HCT116 (cell line): ENCODE data around the gene ANTXR2. TPM values are rescaled to one million over a fixed set of nuclear protein-coding genes. Genes with fewer than 3 reads are reported as not detected.

Source experiments
- ATAC-seq: fragments of 200-7000 bp; cut with Tn5 transposase; 2 replicates; pipeline ENCODE4 v1.9.1; 2020; ENCODE audit warnings: mild to moderate bottlenecking, moderate library complexity
- BruUV-seq: library from RNA; stranded (reverse); fragments of 400-500 nt; replicated peaks from 2 replicates; lab custom pipeline; 2021; lab: Mats Ljungman, UMichigan
- CTCF ChIA-PET: fragments of 300-600 bp; sonication (Branson Sonifier 250); formaldehyde crosslinking; loops from one replicate; lab custom pipeline; 2021; ENCODE audit warnings: antibody characterized with exemption; lab: Charles Lee
- POLR2A ChIA-PET: fragments of 300-600, 350-600 bp; sonication (Branson Sonifier 250); formaldehyde crosslinking; loops from one replicate; lab custom pipeline; 2021; ENCODE audit warnings: antibody characterized with exemption; lab: Charles Lee
- RAD21 ChIA-PET, 2 experiments: fragments of 300-600 bp; sonication (Branson Sonifier 250); formaldehyde crosslinking; loops; one replicate each; lab custom pipeline; 2023; ENCODE audit warnings: low total read pairs in 2 of 2; ENCODE audit not compliant: uncharacterized antibody in 2 of 2, unreplicated experiment in 2 of 2, low non-redundant PET in 1 of 2; lab: Charles Lee
- DNase-seq: peaks from one replicate; pipeline ENCODE4 v3.0.0-alpha.2; 2010; ENCODE audit warnings: low read depth, low spot score
- H2AFZ ChIP-seq: fragments of 200-600 bp; shearing (Covaris generic), sonication (generic); 2 replicates; pipeline ENCODE4 v1.6.1; 2017; ENCODE audit warnings: low read depth, mixed run types, mixed read lengths, antibody characterized with exemption, low read length; ENCODE audit not compliant: poor library complexity, severe bottlenecking
- H3K27ac ChIP-seq: 2 replicates; pipeline ENCODE4 v1.5.1; 2012; ENCODE audit warnings: low read depth, low read length
- H3K27me3 ChIP-seq: fragments of 200-600 bp; sonication (generic); 2 replicates; pipeline ENCODE4 v1.6.1; 2016; ENCODE audit warnings: mixed run types, low read length, mixed read lengths; ENCODE audit not compliant: insufficient read depth
- H3K36me3 ChIP-seq, 2 experiments: fragments of 200-500 bp in 1 of 2; fragments of 200-600 bp in 1 of 2; sonication (Bioruptor generic) in 1 of 2; sonication (generic) in 1 of 2; 2 replicates each; pipeline versions ENCODE4 v1.5.1 to v1.6.1; 2014 to 2016; ENCODE audit warnings: low read length in 2 of 2, inconsistent platforms in 1 of 2, mixed read lengths in 1 of 2, mixed run types in 1 of 2; ENCODE audit not compliant: insufficient read depth in 2 of 2, control insufficient read depth in 1 of 2
- H3K4me1 ChIP-seq, 2 experiments: fragments of 200-600 bp in 1 of 2; sonication (generic) in 1 of 2; 2 replicates each; pipeline versions ENCODE4 v1.5.1 to v1.6.1; 2012 to 2017; ENCODE audit warnings: low read length in 2 of 2, inconsistent platforms in 1 of 2, mild to moderate bottlenecking in 1 of 2, mixed read lengths in 1 of 2, mixed run types in 1 of 2, moderate library complexity in 1 of 2; ENCODE audit not compliant: insufficient read depth in 2 of 2, control insufficient read depth in 1 of 2
- H3K4me2 ChIP-seq: fragments of 200-600 bp; sonication (generic); 2 replicates; pipeline ENCODE4 v1.6.1; 2017; ENCODE audit warnings: mixed run types, low read length, mixed read lengths
- H3K4me3 ChIP-seq, 2 experiments: fragments of 200-600 bp in 1 of 2; sonication (generic) in 1 of 2; replicated peaks in 1 of 2; 2 replicates each; pipeline ENCODE4 v1.5.1; 2011 to 2016; ENCODE audit warnings: low read length in 2 of 2, control low read depth in 1 of 2, low read depth in 1 of 2, mild to moderate bottlenecking in 1 of 2, mixed read lengths in 1 of 2, mixed run types in 1 of 2
- H3K79me2 ChIP-seq: fragments of 200-600 bp; sonication (generic); 2 replicates; pipeline ENCODE4 v1.6.1; 2017; ENCODE audit warnings: mild to moderate bottlenecking, mixed run types, low read length, moderate library complexity, mixed read lengths; ENCODE audit not compliant: insufficient read depth
- H3K9ac ChIP-seq: fragments of 200-600 bp; sonication (generic); 2 replicates; pipeline ENCODE4 v1.6.1; 2016; ENCODE audit warnings: low read length, mixed read lengths
- H3K9me2 ChIP-seq: fragments of 200-600 bp; sonication (generic), shearing (Covaris generic); 2 replicates; pipeline ENCODE4 v1.6.1; 2017; ENCODE audit warnings: mixed run types, mild to moderate bottlenecking, moderate library complexity; ENCODE audit not compliant: insufficient read depth
- H3K9me3 ChIP-seq, 2 experiments: fragments of 200-500 bp in 1 of 2; fragments of 200-600 bp in 1 of 2; sonication (Bioruptor generic) in 1 of 2; sonication (generic) in 1 of 2; 2 replicates each; pipeline ENCODE4 v1.6.1; 2014 to 2017; ENCODE audit warnings: low read length in 2 of 2, mixed read lengths in 2 of 2, inconsistent platforms in 1 of 2, low read depth in 1 of 2, mild to moderate bottlenecking in 1 of 2, mixed run types in 1 of 2, moderate library complexity in 1 of 2; ENCODE audit not compliant: control insufficient read depth in 1 of 2, insufficient read depth in 1 of 2
- H4K20me1 ChIP-seq: fragments of 200-600 bp; sonication (generic), shearing (Covaris generic); 2 replicates; pipeline ENCODE4 v1.6.1; 2017; ENCODE audit warnings: mixed run types, mild to moderate bottlenecking, moderate library complexity; ENCODE audit not compliant: insufficient read depth
- ATF3 ChIP-seq: IDR thresholded peaks from 2 replicates; pipeline ENCODE4 v1.6.1; 2012
- CBX3 ChIP-seq: IDR thresholded peaks from 2 replicates; pipeline ENCODE4 v1.6.1; 2012; ENCODE audit warnings: low read depth
- CEBPB ChIP-seq: IDR thresholded peaks from 2 replicates; pipeline ENCODE4 v1.6.1; 2012; ENCODE audit warnings: low read depth
- CTCF ChIP-seq, 3 experiments: fragments of 200-600 bp in 1 of 3; sonication (generic) in 1 of 3; IDR thresholded peaks in 2 of 3; conservative IDR thresholded peaks in 1 of 3; 2 replicates each; pipeline ENCODE4 v1.5.1; 2012 to 2017; ENCODE audit warnings: low read depth in 2 of 3, low read length in 2 of 3, antibody characterized with exemption in 1 of 3, borderline replicate concordance in 1 of 3, control low read depth in 1 of 3, mild to moderate bottlenecking in 1 of 3, mixed read lengths in 1 of 3, mixed run types in 1 of 3, moderate library complexity in 1 of 3; ENCODE audit not compliant: insufficient read depth in 1 of 3
- FOSL1 ChIP-seq: IDR thresholded peaks from 2 replicates; pipeline ENCODE4 v1.6.1; 2012; ENCODE audit warnings: low read depth
- JUND ChIP-seq: IDR thresholded peaks from 2 replicates; pipeline ENCODE4 v1.6.1; 2012
- MAX ChIP-seq: IDR thresholded peaks from 2 replicates; pipeline ENCODE4 v1.6.1; 2012
- POLR2A ChIP-seq: IDR thresholded peaks from 2 replicates; pipeline ENCODE4 v1.7.0; 2011; ENCODE audit warnings: borderline replicate concordance; ENCODE audit not compliant: insufficient read depth, insufficient read length; ENCODE audit errors: extremely low read depth
- POLR2AphosphoS5 ChIP-seq: IDR thresholded peaks from 2 replicates; pipeline ENCODE4 v1.6.1; 2011; ENCODE audit warnings: mild to moderate bottlenecking, low read depth, low read length, moderate library complexity
- RAD21 ChIP-seq: IDR thresholded peaks from 2 replicates; pipeline ENCODE4 v1.6.1; 2012; ENCODE audit warnings: low read depth, mild to moderate bottlenecking
- REST ChIP-seq: IDR thresholded peaks from 2 replicates; pipeline ENCODE4 v1.6.1; 2012; ENCODE audit warnings: low read depth
- SIN3A ChIP-seq: IDR thresholded peaks from 2 replicates; pipeline ENCODE4 v1.6.1; 2012; ENCODE audit warnings: low read depth
- TCF7L2 ChIP-seq: IDR thresholded peaks from 2 replicates; pipeline ENCODE4 v1.7.0; 2011; ENCODE audit warnings: borderline replicate concordance, inconsistent platforms; ENCODE audit not compliant: insufficient read depth, insufficient read length; ENCODE audit errors: extremely low read depth
- YY1 ChIP-seq: IDR thresholded peaks from 2 replicates; pipeline ENCODE4 v1.6.1; 2011; ENCODE audit warnings: low read length, low read depth, moderate library complexity, mild to moderate bottlenecking; ENCODE audit not compliant: insufficient replicate concordance; ENCODE audit errors: extremely low read depth
- ZBTB33 ChIP-seq: IDR thresholded peaks from 2 replicates; pipeline ENCODE4 v1.6.1; 2011; ENCODE audit warnings: mild to moderate bottlenecking, low read length, moderate library complexity; ENCODE audit not compliant: insufficient replicate concordance; ENCODE audit errors: extremely low read depth
- intact Hi-C: fragments of 100-400 bp; cut with micrococcal nuclease; formaldehyde crosslinking; loops from 2 replicates; pipeline ENCODE4 v1.10.0; 2022
- total RNA-seq: library from RNA; stranded (reverse); gene quantifications from one replicate; pipeline ENCODE4 v1.2.1, GENCODE V29; 2021; ENCODE audit not compliant: unreplicated experiment

ANTXR2 gene
- total RNA-seq, 1 experiment from 2014 or later, result 6.3 TPM

- intact Hi-C loops, result no loop called here
- Histone ChIP-seq H3K79me2 (no peaks in the 10 kb centered on the region), H3K9me3 (no peaks in the 10 kb centered on the region), H3K9me2 (no peaks in the 10 kb centered on the region), H4K20me1 (no peaks in the 10 kb centered on the region), H3K27ac (no peak overlapping the region), H3K4me2 (peak overlapping the region; percentile 86), H3K36me3 (no peaks in the 10 kb centered on the region), H2AFZ (no peak overlapping the region), H3K4me1 (peaks cover 5 to 43% of the 10 kb centered on the region in 2 experiments), H3K9ac (no peak overlapping the region), H3K4me3 (no peak overlapping the region), H3K27me3 (no peaks in the 10 kb centered on the region)
- ChIA-PET RAD21 (no interaction called here), CTCF (no interaction called here), POLR2A (no interaction called here)
- DNase-seq (no peak), ATAC-seq (no peak)
- BruUV-seq, result TSS peak; percentile 21
- no peak for TF ChIP-seq RAD21
- TF ChIP-seq REST, result no peak
- no peak for TF ChIP-seq CEBPB
- TF ChIP-seq POLR2AphosphoS5, result no peak
- no peak for TF ChIP-seq POLR2A
- TF ChIP-seq TCF7L2, result no peak
- no peak for TF ChIP-seq YY1
- no peak for TF ChIP-seq CBX3
- TF ChIP-seq ZBTB33, result no peak
- no peak for TF ChIP-seq CTCF (IDR thresholded peaks at IDR 0.05 in 2 of 3, conservative IDR thresholded peaks at IDR 0.05 in 1 of 3; ENCODE audit: borderline replicate concordance in 1 of 3, insufficient read depth in 1 of 3, low read depth in 2 of 3, low read length in 2 of 3)
- TF ChIP-seq FOSL1, result no peak
- TF ChIP-seq ATF3, result no peak
- TF ChIP-seq JUND, result no peak
- no peak for TF ChIP-seq SIN3A
- no peak for TF ChIP-seq MAX
Observed at GRCh38 chr4:80070880-80071603, 2.0 kb downstream of the ANTXR2 start.
